ENCODE results near the gene VWCE.
"Not testable (repeated sequence)": the region's sequence is repeated elsewhere in the genome, so short reads cannot be mapped to it uniquely, and the experiment has no call there.

VWCE gene

DNA sequence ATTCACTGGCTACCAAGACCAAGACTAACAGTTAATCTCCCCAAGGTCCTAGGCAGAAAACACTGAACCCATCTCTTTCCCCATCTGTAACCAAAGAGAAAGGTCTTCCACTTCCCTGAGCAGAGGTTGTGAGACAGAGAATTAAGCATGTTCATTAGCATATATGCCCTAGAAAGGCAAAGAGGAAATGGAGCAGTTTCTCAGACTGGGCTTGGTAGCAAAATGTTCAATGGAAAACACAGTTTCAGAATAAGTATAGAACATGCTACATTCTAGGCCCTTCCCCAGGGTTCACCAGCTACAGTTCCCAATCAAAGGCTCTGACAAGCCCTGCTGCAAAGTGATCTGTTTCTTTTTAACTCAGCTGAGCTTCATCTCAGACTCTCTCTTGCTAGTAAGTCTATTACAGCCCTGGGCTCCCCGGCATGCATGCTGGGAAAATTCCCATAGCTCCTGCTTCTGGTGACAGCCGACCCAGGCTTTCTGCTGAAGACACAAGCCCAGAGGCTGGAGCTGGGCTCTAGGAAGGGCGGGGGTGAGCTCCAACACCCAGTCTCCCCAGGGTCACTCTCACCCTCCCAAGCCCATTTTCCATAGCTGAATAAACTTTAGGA lies 81.3 kb downstream of the VWCE start:
- not testable (repeated sequence) for H3K4me3 ChIP-seq (ENCODE audit: low read depth in 1 of 2, low read length in 2 of 2); H3K27me3 ChIP-seq (ENCODE audit: control insufficient read depth in 1 of 2, insufficient read depth in 2 of 2, low read length in 2 of 2); H3K9me3 ChIP-seq (ENCODE audit: control insufficient read depth in 1 of 2, low read length in 2 of 2); H3K36me3 ChIP-seq (ENCODE audit: control insufficient read depth in 1 of 2, insufficient read depth in 2 of 2, low read length in 2 of 2); H3K4me1 ChIP-seq (ENCODE audit: control insufficient read depth in 1 of 2, insufficient read depth in 2 of 2, low read length in 2 of 2); H3K27ac ChIP-seq (ENCODE audit: low read depth, low read length); H3K9ac ChIP-seq (ENCODE audit: low read depth in 1 of 2, low read length in 2 of 2)

DNA sequence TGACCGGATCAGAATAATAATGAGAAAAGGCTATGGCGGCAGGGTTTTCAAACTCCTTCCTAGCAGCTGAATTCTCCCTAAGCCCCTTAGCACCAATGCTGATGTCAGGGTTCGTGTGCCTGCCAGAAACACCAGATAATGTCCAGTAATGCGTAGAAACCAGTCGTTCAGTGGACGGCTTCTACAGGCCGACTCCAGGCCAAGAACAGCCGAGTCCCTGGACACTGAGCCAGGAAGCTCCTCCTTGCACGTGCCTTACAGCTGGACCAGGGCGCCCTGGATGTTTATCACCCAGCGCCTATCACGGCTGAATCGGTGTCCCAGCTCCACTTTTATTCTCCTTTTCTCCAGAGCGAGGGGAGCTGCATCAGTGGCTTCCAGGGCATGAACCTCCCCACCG lies 82.9 kb downstream of the VWCE start:
- H3K27me3 ChIP-seq (ENCODE audit: control insufficient read depth in 1 of 2, insufficient read depth in 2 of 2, low read length in 2 of 2); H3K4me1 ChIP-seq (ENCODE audit: control insufficient read depth in 1 of 2, insufficient read depth in 2 of 2, low read length in 2 of 2); H3K36me3 ChIP-seq (ENCODE audit: control insufficient read depth in 1 of 2, insufficient read depth in 2 of 2, low read length in 2 of 2); H3K9ac ChIP-seq (ENCODE audit: low read depth in 1 of 2, low read length in 2 of 2); H3K9me3 ChIP-seq (ENCODE audit: control insufficient read depth in 1 of 2, low read length in 2 of 2); H3K4me3 ChIP-seq (ENCODE audit: low read depth in 1 of 2, low read length in 2 of 2); H3K27ac ChIP-seq (ENCODE audit: low read depth, low read length): not testable (repeated sequence)

DNA sequence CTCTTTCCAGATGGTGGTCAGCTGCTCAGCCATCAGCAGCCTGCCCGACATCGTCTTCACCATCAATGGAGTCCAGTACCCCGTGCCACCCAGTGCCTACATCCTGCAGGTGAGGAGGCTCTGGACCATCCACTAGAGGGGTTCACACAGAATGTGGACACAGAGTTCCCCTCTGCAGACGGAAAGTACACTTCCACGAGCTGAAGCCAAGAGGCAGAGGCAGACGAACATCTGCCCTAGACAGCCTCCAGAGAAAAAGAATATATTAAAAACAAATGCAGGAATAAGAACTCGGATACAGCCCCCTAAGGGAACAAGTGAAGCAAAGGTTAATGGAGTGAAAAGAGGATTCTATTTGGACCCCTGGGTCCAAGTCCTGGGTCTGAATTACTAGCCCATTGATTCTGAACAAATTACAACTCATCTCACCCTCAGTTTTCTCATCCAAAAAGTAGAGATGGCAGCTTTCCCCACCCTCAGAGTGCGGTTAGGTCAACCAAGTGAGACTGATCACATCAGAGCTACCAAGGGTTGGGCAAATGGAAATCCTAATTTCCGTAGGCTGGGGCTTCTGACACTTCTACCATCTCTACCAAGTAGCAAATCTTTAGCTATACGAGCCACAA lies 83.7 kb downstream of the VWCE start:
- not testable (repeated sequence) for H3K27ac ChIP-seq (ENCODE audit: low read depth, low read length); H3K4me1 ChIP-seq (ENCODE audit: control insufficient read depth in 1 of 2, insufficient read depth in 2 of 2, low read length in 2 of 2); H3K9ac ChIP-seq (ENCODE audit: low read depth in 1 of 2, low read length in 2 of 2); H3K27me3 ChIP-seq (ENCODE audit: control insufficient read depth in 1 of 2, insufficient read depth in 2 of 2, low read length in 2 of 2); H3K36me3 ChIP-seq (ENCODE audit: control insufficient read depth in 1 of 2, insufficient read depth in 2 of 2, low read length in 2 of 2); H3K4me3 ChIP-seq (ENCODE audit: low read depth in 1 of 2, low read length in 2 of 2); H3K9me3 ChIP-seq (ENCODE audit: control insufficient read depth in 1 of 2, low read length in 2 of 2)

DNA sequence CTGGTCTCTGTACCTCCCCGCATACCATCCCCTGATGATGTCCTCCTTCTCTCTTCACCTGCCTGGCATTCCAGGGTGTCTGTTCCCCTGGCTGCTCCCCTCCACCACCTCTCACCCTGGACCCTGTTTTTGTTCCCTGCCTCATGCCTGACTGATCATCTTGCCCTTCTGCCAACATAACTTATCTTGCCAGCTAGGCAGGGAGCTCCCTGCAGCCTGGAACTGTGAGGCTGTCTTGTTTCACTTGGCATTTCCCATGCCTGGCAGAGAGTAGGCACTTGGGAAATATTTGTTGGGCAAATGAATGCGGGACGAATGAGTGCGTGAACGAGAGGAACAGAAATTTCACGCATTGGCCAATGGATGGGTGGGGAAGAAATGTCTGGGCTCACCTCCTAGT lies 84.5 kb downstream of the VWCE start:
- H3K9ac ChIP-seq (ENCODE audit: low read depth in 1 of 2, low read length in 2 of 2); H3K4me3 ChIP-seq (ENCODE audit: low read depth in 1 of 2, low read length in 2 of 2); H3K36me3 ChIP-seq (ENCODE audit: control insufficient read depth in 1 of 2, insufficient read depth in 2 of 2, low read length in 2 of 2); H3K9me3 ChIP-seq (ENCODE audit: control insufficient read depth in 1 of 2, low read length in 2 of 2); H3K27me3 ChIP-seq (ENCODE audit: control insufficient read depth in 1 of 2, insufficient read depth in 2 of 2, low read length in 2 of 2); H3K27ac ChIP-seq (ENCODE audit: low read depth, low read length); H3K4me1 ChIP-seq (ENCODE audit: control insufficient read depth in 1 of 2, insufficient read depth in 2 of 2, low read length in 2 of 2): not testable (repeated sequence)
